Activated gamma-delta T cell (primary cell): ENCODE measurements around the gene RAB3GAP2.
"Not testable (repeated sequence)": the region's sequence is repeated elsewhere in the genome, so short reads cannot be mapped to it uniquely, and the experiment has no call there.

Experiments used
- DNase-seq: peaks from one replicate; lab custom pipeline; 2025; lab: John Stamatoyannopoulos, UW

RAB3GAP2 gene

DNA sequence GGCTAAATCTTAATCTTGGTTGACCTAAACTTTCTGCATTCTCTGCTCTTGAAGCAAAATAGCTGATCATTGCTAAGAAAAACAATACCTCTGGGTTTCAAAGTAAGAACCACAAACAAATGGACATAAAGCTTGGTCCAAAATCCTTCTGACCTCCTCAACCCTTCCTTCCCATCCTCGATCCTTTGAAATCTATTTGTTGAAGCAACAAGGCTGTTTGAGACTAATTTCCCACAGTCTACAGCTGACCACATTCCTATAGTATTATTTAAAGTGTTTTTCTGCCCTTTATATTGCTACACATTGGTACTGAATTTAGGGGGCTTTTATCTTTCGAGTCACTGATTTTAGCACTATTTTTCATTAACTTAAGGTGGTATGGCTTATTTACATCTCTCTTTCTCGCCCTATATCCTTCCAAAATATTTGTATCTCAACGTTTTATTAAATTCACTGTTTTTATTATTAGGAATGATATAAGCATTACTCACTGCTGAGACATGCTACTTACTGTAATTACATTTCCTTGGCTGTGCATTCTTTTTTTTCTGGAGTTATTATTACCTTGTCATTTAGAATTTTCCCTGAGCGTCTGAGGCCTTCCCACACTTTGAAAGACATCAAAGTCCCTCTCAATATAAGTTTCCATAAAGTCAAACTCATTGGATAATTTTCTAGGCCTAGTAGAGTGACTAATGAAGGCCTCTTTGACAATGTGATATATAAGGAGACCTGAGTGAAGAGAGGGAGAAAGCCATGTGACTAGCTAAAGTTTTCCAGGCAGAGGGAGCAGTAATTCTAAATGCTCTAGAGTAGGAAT lies 73.9 kb downstream of the RAB3GAP2 start:
- no peak for DNase-seq

- no peak for DNase-seq
Observed at GRCh38 chr1:220195701-220196100, 76.6 kb downstream of the RAB3GAP2 start.

GRCh38 chr1:220189750-220190347 lies 82.4 kb downstream of the RAB3GAP2 start:
- no peak for DNase-seq

DNA sequence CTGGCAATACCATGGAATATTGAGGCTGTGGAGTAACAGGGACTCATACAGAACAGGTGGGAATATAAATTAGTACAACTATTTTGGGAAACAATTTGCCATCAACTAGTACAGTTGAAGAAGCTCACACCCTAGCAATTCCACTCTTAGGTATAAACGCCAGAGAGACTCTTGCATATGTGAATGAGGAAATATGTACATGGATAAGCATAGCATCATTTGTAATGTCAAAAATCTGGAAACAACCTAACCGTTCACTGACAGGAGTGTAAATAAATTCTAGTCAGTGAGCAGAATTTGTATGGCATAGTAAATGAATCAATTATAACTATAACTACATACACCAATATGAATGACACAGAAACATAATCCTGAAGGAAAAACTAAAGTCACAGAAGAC lies 83.7 kb downstream of the RAB3GAP2 start:
- DNase-seq: no peak

GRCh38 chr1:220186752-220187151 lies 85.5 kb downstream of the RAB3GAP2 start:
- DNase-seq: no peak

DNA sequence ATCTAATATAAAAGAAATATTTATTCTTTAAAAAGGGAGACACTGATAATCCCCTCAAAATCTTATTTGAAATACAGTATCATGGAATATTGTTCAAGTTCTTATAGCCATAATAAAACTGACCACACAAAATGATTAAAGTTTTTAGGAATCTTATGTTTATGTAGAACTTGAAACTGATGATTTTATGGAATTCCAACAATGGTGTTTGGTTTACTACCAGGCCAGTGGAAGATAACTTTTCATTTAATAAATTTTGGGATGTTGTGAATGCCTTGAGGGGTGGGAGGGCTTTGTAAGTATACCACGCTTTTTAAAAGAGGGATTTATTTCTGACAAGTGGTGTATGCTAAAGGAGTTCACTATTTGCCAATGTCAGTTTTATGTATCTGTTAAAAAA lies 87.7 kb downstream of the RAB3GAP2 start:
- DNase-seq: no peak

DNA sequence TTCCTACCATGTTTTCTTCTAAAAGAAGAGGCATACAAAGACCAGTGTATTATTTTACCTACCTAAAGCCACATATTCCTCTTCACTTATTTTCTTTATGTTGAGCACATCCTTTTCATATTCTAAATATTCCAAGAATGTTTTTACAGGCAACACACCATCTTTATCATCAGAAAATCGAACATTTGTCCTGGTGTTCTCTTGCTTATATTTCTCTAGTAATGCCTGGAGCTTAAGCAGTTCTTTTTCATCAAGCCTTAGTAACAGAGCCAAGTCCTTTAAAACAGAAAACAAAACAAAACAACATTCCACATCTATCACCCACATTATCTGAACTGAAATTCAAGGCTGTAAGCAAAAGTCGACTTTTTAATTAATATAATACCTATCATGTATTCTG lies 89.6 kb downstream of the RAB3GAP2 start:
- no peak for DNase-seq

DNA sequence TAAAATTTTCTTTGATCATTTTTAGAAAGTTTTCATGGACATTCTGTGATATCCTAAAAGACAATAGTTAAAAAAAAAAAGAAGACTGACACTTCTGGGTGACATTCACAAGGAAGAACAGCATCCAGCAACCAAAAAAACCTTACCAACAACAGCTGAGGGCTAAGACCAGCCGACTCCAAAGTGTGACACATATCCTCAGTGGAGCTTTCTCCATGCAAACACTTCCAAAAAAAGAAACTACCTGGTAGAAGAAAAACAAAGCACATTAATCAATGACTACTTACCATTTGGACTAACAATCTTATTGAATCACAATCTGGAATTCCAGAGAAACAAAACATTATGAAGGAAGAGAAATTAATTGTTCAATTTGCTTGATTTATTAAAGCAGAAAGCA lies 90.1 kb downstream of the RAB3GAP2 start:
- DNase-seq: no peak

GRCh38 chr1:220176540-220176939 lies 95.7 kb downstream of the RAB3GAP2 start:
- no peak for DNase-seq

- no peak for DNase-seq
Observed at GRCh38 chr1:220170836-220171526, 101.3 kb downstream of the RAB3GAP2 start.

GRCh38 chr1:220169887-220170286 lies 102.4 kb downstream of the RAB3GAP2 start:
- not testable (repeated sequence) for DNase-seq

DNA sequence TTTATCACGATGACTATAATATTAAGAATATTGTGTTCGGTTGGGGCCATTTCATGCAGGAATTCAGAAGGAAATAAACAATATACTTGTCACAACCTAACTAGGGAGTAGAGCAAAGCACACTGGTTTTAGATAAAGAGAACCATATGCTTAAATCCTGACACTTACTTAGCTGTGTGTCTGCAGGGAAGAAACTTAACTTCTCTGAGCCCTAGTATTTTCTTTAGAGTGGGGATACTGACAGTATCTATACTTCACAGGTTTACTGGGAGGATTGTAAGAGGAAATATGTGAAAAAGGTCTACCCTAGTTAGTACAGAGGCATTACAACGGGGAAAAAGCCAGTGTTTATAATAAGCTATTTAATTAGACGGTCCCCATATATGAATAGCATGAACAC lies 105.4 kb downstream of the RAB3GAP2 start:
- no peak for DNase-seq

GRCh38 chr1:220164517-220164916 lies 107.7 kb downstream of the RAB3GAP2 start:
- DNase-seq: no peak

DNA sequence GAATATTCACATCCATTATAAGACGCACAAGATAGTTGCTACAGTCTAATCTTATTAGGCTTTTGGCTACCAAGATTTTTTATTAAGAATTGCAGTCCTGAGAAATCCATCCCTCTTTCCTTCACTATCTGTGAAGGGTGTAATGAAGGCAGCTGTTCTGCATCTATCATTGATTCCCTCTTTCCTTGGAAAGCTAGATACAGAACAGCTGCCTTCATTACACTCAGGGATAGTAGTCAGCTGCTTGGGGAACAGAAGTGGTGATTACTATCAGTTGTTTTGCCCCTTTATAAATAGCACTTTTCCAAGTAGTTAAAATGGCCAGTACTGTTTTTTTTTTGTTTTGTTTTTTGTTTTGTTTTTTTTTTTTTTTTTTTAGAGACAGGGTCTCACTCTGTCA lies 108.1 kb downstream of the RAB3GAP2 start:
- DNase-seq: no peak

GRCh38 chr1:220160027-220160426 lies 112.2 kb downstream of the RAB3GAP2 start:
- DNase-seq: no peak

GRCh38 chr1:220159041-220159440 lies 113.2 kb downstream of the RAB3GAP2 start:
- no peak for DNase-seq

DNA sequence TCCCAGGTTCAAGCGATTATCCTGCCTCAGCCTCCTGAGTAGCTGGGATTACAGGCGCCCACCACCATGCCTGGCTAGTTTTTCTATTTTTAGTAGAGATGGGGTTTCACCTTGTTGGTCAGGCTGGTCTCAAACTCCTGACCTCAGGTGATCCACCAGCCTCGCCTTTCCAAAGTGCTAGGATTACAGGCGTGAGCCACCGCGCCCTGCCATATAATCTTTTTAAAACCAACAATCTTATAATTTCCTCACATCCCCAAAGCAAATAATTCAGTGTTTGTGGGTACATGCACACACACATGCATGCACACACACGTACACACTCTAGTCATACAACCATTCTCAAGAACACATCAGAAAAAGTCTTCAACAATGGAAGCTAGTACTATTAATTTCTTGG lies 113.7 kb downstream of the RAB3GAP2 start:
- DNase-seq: not testable (repeated sequence)

GRCh38 chr1:220157738-220158137 lies 114.5 kb downstream of the RAB3GAP2 start:
- DNase-seq: no peak

GRCh38 chr1:220156620-220157146 lies 115.6 kb downstream of the RAB3GAP2 start:
- DNase-seq: no peak

DNA sequence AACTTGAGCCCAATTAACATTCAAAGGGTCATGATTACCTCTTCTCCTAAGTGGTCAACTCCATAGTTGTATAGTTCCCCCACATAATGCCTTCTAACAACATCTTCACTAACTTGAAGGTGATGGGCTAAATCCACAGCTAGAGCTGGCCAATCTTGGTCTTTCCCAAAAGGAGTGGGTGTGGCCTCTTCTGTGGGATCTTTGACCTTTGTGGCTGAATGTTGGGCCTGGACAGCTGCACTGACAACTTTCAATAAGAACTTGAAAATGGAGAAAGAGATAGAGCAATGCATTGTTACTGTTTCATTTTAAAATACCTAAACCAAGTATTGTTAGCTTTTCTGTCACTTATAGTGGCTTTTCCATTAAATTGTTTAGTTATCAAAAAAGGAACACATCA lies 119.1 kb downstream of the RAB3GAP2 start:
- no peak for DNase-seq

DNA sequence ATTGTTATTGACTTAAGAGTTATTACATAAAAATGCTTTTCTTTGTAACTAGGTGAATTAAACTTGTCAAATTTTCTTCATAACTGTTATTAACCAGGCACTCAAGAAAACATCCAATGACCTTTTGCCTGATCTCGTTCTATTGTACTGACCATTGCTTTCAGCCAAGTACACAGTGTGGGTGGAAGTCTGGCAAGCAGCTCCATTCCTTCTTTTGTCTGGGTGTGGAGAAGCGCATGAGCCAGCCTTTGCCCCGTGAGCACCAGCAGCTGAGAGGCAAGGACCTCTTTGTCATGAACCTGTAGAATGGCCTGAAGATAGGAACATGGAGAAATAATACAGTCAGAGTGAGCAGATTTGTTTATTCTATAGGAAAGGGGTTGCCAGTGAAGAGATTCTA lies 120.8 kb downstream of the RAB3GAP2 start:
- DNase-seq: no peak

- DNase-seq: no peak
Observed at GRCh38 chr1:220149742-220150141, 122.5 kb downstream of the RAB3GAP2 start.

DNA sequence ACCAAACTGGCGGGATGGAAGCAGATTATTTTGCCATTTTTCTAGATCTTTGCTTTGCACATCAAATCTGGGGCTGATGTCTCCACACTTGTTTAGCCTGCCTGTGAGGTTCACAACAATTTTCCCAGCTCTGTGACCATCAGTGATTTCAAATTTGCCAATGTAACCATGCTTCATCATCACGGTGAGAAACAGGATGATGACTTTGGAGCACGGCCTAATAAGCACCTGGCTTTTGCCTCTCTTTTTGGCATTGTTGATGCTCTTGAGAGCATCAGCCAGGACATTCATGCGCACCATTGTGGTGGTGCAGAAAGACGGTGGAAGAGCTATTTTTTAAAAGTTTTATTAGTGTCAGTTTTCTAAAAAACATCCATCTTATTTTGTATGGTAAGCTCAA lies 128.2 kb downstream of the RAB3GAP2 start:
- no peak for DNase-seq
